Tibial nerve (tissue), 4 donors: ENCODE measurements around the gene C1orf216. TPM values are rescaled to one million over a fixed set of nuclear protein-coding genes. Genes with fewer than 3 reads are reported as not detected.
"Not testable (repeated sequence)": the region's sequence is repeated elsewhere in the genome, so short reads cannot be mapped to it uniquely, and the experiment has no call there.

Source experiments
- DNase-seq, 2 donors: peaks; one replicate each; pipeline ENCODE4 v3.0.0-alpha.2; 2019; ENCODE audit warnings: low spot score in 2 of 2
- H3K27ac ChIP-seq, 4 donors: fragments of 200-600 bp; sonication (generic) in 3 of 4; one replicate each; pipeline ENCODE4 v1.5.1; 2017 to 2019; ENCODE audit warnings: mild to moderate bottlenecking in 1 of 4
- H3K27me3 ChIP-seq, 2 donors: fragments of 200-600 bp; sonication (generic) in 1 of 2; one replicate each; pipeline versions ENCODE4 v1.5.1 to v1.6.0; 2017 to 2019
- H3K36me3 ChIP-seq, 3 donors: fragments of 200-600 bp; sonication (generic); one replicate each; pipeline ENCODE4 v1.5.1; 2018 to 2019
- H3K4me1 ChIP-seq, 4 donors: fragments of 200-600 bp; sonication (generic) in 3 of 4; one replicate each; pipeline ENCODE4 v1.5.1; 2017 to 2019
- H3K4me3 ChIP-seq, 4 donors: fragments of 200-600 bp; sonication (generic) in 3 of 4; one replicate each; pipeline ENCODE4 v1.5.1; 2017 to 2019; ENCODE audit warnings: mild to moderate bottlenecking in 1 of 4, moderate library complexity in 1 of 4
- H3K9me3 ChIP-seq, 4 donors: fragments of 200-600 bp; sonication (generic) in 3 of 4; one replicate each; pipeline ENCODE4 v1.5.1; 2017 to 2019
- EP300 ChIP-seq, 2 donors: sonication (generic); formaldehyde crosslinking; IDR thresholded peaks; one replicate each; pipeline ENCODE4 v1.6.1; 2017; ENCODE audit warnings: antibody characterized with exemption in 2 of 2, mild to moderate bottlenecking in 1 of 2
- POLR2A ChIP-seq, 2 donors: fragments of 450-650 bp; IDR thresholded peaks; one replicate each; pipeline ENCODE4 v1.6.1; 2017; ENCODE audit warnings: antibody characterized with exemption in 2 of 2, mild to moderate bottlenecking in 2 of 2, moderate library complexity in 2 of 2
- WGBS, 2 donors: methylation state at CpG; one replicate each; pipeline ENCODE4 v1.1.5; 2018; 5-methylcytosine and 5-hydroxymethylcytosine counted together
- total RNA-seq, 4 donors: library from RNA; depleted of rRNA; stranded (reverse); fragments of >200 nt; gene quantifications; one replicate each; pipeline ENCODE4 v1.1.0, GENCODE V29; 2016
- TF ChIP-seq, protein P1 (sequence below), 5 experiments: fragments of 200-600 bp in 3 of 5; fragments of 450-650 bp in 2 of 5; sonication (generic) in 3 of 5; IDR thresholded peaks; one replicate each; pipeline ENCODE4 v1.5.1; 2016 to 2019; ENCODE audit warnings: antibody characterized with exemption in 5 of 5, mild to moderate bottlenecking in 3 of 5, moderate library complexity in 2 of 5

The C1orf216 gene
- total RNA-seq, 4 donors from 2014 or later = 23.4 to 28.3 (median 26.8) TPM

DNA sequence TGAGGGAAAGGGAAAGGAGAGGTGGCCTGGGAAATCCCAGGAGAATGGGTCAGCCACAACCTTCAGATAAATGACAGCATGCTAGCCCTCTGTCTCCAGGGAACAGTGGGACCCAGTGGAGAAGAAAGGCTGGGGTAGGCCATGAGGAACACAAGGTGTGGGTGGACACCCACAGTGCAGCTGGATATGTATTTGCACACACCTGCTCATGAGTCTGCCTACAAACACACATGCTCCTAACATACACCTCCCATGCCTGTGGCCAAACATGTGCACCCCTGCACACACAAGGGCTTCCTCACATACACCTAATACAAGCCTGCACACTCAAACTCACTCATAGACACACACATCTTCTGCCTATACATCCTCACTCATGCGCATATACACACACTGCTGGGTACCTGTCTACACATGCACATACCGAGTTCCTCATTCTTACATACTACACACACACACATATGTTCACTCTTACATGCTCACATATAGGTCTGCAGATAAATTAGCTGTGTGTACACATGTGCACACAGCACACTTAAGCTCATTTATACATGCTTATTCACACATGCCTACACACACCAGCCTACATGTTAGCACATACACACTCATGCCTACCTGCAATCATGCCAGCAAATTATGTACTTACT is 3.6 kb downstream of the C1orf216 start:
- Histone ChIP-seq H3K9me3 (no peaks in the 10 kb centered on the region), H3K36me3 (peaks cover 0 to 35% (median 0%) of the 10 kb centered on the region in 3 donors), H3K4me1 (peaks cover 0 to 34% (median 12%) of the 10 kb centered on the region in 4 donors), H3K27me3 (no peaks in the 10 kb centered on the region), H3K4me3 (no peak overlapping the region), H3K27ac (no peak overlapping the region)
- DNase-seq = no peak
- 82 to 90% methylated on average over 2 of the region's 2 CpGs for WGBS, 2 donors
- TF ChIP-seq, protein P1, sequence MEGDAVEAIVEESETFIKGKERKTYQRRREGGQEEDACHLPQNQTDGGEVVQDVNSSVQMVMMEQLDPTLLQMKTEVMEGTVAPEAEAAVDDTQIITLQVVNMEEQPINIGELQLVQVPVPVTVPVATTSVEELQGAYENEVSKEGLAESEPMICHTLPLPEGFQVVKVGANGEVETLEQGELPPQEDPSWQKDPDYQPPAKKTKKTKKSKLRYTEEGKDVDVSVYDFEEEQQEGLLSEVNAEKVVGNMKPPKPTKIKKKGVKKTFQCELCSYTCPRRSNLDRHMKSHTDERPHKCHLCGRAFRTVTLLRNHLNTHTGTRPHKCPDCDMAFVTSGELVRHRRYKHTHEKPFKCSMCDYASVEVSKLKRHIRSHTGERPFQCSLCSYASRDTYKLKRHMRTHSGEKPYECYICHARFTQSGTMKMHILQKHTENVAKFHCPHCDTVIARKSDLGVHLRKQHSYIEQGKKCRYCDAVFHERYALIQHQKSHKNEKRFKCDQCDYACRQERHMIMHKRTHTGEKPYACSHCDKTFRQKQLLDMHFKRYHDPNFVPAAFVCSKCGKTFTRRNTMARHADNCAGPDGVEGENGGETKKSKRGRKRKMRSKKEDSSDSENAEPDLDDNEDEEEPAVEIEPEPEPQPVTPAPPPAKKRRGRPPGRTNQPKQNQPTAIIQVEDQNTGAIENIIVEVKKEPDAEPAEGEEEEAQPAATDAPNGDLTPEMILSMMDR (IDR thresholded peaks at IDR 0.05) = no peak
- TF ChIP-seq EP300 (IDR thresholded peaks at IDR 0.05) = no peak
- no peak for TF ChIP-seq POLR2A (IDR thresholded peaks at IDR 0.05)

DNA sequence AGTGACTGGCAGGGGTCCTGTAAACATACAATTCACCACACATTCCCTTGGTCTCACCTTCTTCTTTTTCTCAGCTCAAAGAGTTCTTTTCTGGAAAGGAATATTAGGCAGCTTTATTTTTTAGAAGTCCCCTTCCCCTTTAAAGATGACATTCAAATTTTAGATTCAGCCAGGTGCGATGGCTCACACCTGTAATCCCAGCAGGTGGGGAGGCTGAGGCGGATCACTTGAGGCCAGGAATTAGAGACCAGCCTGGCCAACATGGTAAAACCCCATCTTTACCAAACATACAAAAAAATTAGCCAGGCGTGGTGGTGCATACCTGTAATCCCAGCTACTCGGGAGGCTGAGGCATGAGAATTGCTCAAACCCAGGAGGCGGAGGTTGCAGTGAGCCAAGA is 7.6 kb downstream of the C1orf216 start:
- DNase-seq, H3K4me3 ChIP-seq, H3K9me3 ChIP-seq, H3K27ac ChIP-seq: not testable (repeated sequence)
- peaks cover 0 to 33% (median 4%) of the 10 kb centered on the region in 4 donors for H3K4me1 ChIP-seq
- peaks cover 0 to 31% of the 10 kb centered on the region in 2 donors for H3K27me3 ChIP-seq
- H3K36me3 ChIP-seq = peaks cover 0 to 35% (median 0%) of the 10 kb centered on the region in 3 donors
- WGBS, 2 donors = 89 to 94% methylated on average over 5 of the region's 5 CpGs

GRCh38 chr1:35708952-35709351 is 9.7 kb downstream of the C1orf216 start:
- peaks cover 0 to 14% (median 0%) of the 10 kb centered on the region in 3 donors for H3K36me3 ChIP-seq
- peaks cover 0 to 17% (median 0%) of the 10 kb centered on the region in 4 donors for H3K4me1 ChIP-seq
- H3K27me3 ChIP-seq = peaks cover 0 to 31% of the 10 kb centered on the region in 2 donors
- no peak overlapping the region for H3K4me3 ChIP-seq
- TF ChIP-seq POLR2A (IDR thresholded peaks at IDR 0.05) (no peak), EP300 (IDR thresholded peaks at IDR 0.05) (no peak)
- TF ChIP-seq, protein P1 (IDR thresholded peaks at IDR 0.05) = no peak
- WGBS, 2 donors = 93 to 100% methylated on average over 1 of the region's 1 CpG
- H3K27ac ChIP-seq = no peak overlapping the region
- DNase-seq = no peak
- no peaks in the 10 kb centered on the region for H3K9me3 ChIP-seq

GRCh38 chr1:35708441-35708921 is 10.2 kb downstream of the C1orf216 start:
- 15 to 18% methylated on average over 14 of the region's 14 CpGs for WGBS, 2 donors
- H3K4me3 ChIP-seq = peak overlapping the region in 3 of 4 donors; percentile 29 to 58 (median 37)
- peaks cover 0 to 31% of the 10 kb centered on the region in 2 donors for H3K27me3 ChIP-seq
- no peak for DNase-seq
- H3K4me1 ChIP-seq = peaks cover 0 to 17% (median 0%) of the 10 kb centered on the region in 4 donors
- no peak overlapping the region for H3K27ac ChIP-seq
- H3K9me3 ChIP-seq = no peaks in the 10 kb centered on the region
- TF ChIP-seq POLR2A (IDR thresholded peaks at IDR 0.05) (no peak), EP300 (IDR thresholded peaks at IDR 0.05) (no peak)
- TF ChIP-seq, protein P1 (IDR thresholded peaks at IDR 0.05) = no peak
- H3K36me3 ChIP-seq = peaks cover 0 to 9% (median 0%) of the 10 kb centered on the region in 3 donors

- H3K4me1 ChIP-seq = peaks cover 0 to 17% (median 0%) of the 10 kb centered on the region in 4 donors
- TF ChIP-seq, protein P1 (IDR thresholded peaks at IDR 0.05) = no peak
- TF ChIP-seq POLR2A (IDR thresholded peaks at IDR 0.05) = no peak
- no peak for TF ChIP-seq EP300 (IDR thresholded peaks at IDR 0.05)
- H3K36me3 ChIP-seq = peaks cover 0 to 3% (median 0%) of the 10 kb centered on the region in 3 donors
- H3K27ac ChIP-seq = no peak overlapping the region
- peaks cover 0 to 31% of the 10 kb centered on the region in 2 donors for H3K27me3 ChIP-seq
- DNase-seq = no peak
- H3K4me3 ChIP-seq = peak overlapping the region; percentile 6 to 58 (median 33)
- 2 to 6% methylated on average over 9 to 45 of the region's 76 CpGs for WGBS, 2 donors
- H3K9me3 ChIP-seq = no peaks in the 10 kb centered on the region
These were observed 10.9 kb downstream of the C1orf216 start for GRCh38 chr1:35707601-35708440.
